ENCODE measurements around the gene CIROP. TPM values are rescaled to one million over a fixed set of nuclear protein-coding genes. Genes with fewer than 3 reads are reported as not detected.

The CIROP gene
- total and polyA plus RNA-seq, 9 of the 15 experiments (the other 6 are each of a cell fraction or from before 2014, with no cell fraction given) = not detected

- no peak for TF ChIP-seq PRDM10 (IDR thresholded peaks at IDR 0.05; ENCODE audit: partially characterized antibody)
- no peak for TF ChIP-seq ZNF134 (CRISPR knock-in tag; conservative IDR thresholded peaks at IDR 0.05)
- no peak for TF ChIP-seq CHCHD3 (CRISPR knock-in tag; IDR thresholded peaks at IDR 0.05)
- TF ChIP-seq STAG1 (CRISPR knock-in tag; IDR thresholded peaks at IDR 0.05; ENCODE audit: borderline replicate concordance) = peak; percentile 97
- TF ChIP-seq ZNF282 (CRISPR knock-in tag; IDR thresholded peaks at IDR 0.05) = no peak
- TF ChIP-seq SRF (CRISPR knock-in tag; IDR thresholded peaks at IDR 0.05) = no peak
- no peak for TF ChIP-seq KLF6 (CRISPR knock-in tag; IDR thresholded peaks at IDR 0.05; ENCODE audit: borderline replicate concordance)
- no peak for TF ChIP-seq ZNF212 (CRISPR knock-in tag; IDR thresholded peaks at IDR 0.05)
- no peak for TF ChIP-seq ZFX (CRISPR knock-in tag; IDR thresholded peaks at IDR 0.05)
- TF ChIP-seq FOS (IDR thresholded peaks at IDR 0.05; ENCODE audit: extremely low read depth, insufficient read length) = no peak
- no peak for TF ChIP-seq ARID4B (CRISPR knock-in tag; IDR thresholded peaks at IDR 0.05)
- no peak for TF ChIP-seq ZSCAN32 (CRISPR knock-in tag; IDR thresholded peaks at IDR 0.05)
- TF ChIP-seq STAT5A (IDR thresholded peaks at IDR 0.05; ENCODE audit: borderline replicate concordance, low read length) = peak; percentile 76
- TF ChIP-seq ETS2 (tag; IDR thresholded peaks at IDR 0.05; ENCODE audit: borderline replicate concordance, poor library complexity, severe bottlenecking) = no peak
- TF ChIP-seq ARHGAP35 (IDR thresholded peaks at IDR 0.05; ENCODE audit: partially characterized antibody) = no peak
- no peak for TF ChIP-seq HDAC6 (IDR thresholded peaks at IDR 0.05; ENCODE audit: low read depth, low read length)
- TF ChIP-seq ZNF143 (CRISPR knock-in tag; IDR thresholded peaks at IDR 0.05) = no peak
- TF ChIP-seq PATZ1 (CRISPR knock-in tag; IDR thresholded peaks at IDR 0.05; ENCODE audit: borderline replicate concordance) = no peak
These were observed 15.9 kb upstream of the CIROP start (continued) for GRCh38 chr14:23120541-23121251.

Measured in K562 (cell line).